Right kidney (tissue), 1 donor: ENCODE measurements around the gene LMNA.

Experiments
- DNase-seq: peaks from one replicate; pipeline ENCODE4 v3.0.0-alpha.2; 2016

LMNA gene

GRCh38 chr1:156140879-156141707 lies 26.6 kb downstream of the LMNA start:
- peak; percentile 68 for DNase-seq

DNA sequence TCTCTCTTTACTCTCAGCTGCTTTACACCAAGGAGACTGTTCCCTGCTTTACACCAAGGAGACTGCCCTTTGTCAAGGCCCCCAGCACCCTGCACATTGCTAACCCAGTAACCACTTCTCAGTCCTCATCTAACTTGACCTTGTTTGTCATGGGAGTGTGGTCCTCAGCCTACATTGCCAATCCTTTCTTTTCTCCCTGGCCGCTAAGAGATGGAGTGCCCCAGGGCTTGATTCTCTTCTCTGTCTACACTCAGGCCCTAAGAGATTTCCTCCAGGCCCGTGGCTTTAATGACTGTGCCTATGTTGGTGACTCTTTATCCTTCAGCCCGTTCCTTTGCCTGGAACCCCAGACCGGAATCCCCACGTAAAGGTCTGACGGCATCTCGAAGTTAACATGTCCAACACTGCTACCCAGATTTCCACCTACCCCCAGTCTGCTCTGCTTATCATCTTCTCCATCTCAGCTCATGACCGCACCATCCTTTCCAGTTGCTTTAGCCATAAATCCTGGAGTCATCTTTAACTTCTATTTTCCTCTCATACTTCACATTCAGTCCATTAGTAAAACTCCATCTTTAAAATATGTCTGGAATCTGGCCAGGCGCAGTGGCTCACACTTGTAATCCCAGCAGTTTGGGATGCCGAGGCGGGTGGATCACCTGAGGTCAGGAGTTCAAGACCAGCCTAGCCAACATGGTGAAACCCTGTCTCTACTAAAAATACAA lies 29.4 kb downstream of the LMNA start:
- no peak for DNase-seq

GRCh38 chr1:156144742-156145141 lies 30.2 kb downstream of the LMNA start:
- DNase-seq: no peak

- no peak for DNase-seq
These were observed 31.1 kb downstream of the LMNA start for GRCh38 chr1:156145650-156146019.

GRCh38 chr1:156146020-156146768 lies 31.7 kb downstream of the LMNA start:
- DNase-seq: peak; percentile 77

DNA sequence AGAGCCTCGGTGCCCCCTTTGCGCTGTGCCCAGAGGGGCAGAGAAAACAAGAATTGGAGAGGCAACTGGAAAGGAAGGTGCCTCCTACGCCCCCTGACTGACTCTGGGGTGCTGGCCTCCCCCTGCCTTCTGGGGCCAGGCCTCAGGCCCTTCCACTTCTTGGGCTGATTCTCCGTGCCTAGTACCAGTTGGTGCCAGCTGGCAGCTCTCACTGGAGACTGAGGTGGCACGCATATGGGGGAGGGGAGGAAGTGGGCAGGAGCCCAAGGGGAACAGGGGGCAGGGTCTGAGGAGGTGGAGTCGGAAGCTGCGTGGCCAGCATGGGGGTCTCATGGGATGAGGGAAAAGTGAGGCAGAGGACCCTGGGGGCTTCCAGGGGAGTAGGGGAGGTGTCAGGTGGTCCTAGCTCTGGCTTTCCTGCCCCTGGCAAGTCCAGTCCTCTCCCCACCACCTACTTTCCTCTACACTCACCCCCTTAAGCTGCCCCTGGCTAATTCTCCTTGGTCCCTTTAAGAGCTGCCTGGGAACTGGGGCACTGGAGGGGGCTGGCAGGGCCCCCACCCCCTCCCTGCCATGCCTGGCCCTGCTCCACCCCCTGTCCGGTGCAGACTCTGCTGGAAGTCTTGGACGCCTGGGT lies 32.4 kb downstream of the LMNA start:
- no peak for DNase-seq

DNA sequence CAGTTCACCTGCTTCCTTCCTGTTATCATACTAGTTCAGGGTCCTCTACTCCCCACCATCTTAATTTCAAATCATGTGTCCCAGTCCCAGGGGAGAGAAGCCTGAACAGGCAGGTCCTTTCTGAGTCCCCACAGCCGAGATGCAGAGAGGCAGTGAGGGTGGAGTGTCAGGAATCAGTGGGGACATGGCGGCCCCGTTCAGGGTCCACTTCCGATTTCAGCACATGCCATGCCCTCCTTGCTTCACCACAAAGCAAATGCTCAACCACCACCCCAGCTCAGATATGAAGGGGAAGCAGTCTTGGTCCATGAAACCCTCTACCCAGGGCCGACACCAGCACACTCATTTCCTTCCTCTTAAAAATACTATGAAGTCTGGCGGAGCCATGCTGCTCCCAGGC lies 33.7 kb downstream of the LMNA start:
- DNase-seq: no peak

DNA sequence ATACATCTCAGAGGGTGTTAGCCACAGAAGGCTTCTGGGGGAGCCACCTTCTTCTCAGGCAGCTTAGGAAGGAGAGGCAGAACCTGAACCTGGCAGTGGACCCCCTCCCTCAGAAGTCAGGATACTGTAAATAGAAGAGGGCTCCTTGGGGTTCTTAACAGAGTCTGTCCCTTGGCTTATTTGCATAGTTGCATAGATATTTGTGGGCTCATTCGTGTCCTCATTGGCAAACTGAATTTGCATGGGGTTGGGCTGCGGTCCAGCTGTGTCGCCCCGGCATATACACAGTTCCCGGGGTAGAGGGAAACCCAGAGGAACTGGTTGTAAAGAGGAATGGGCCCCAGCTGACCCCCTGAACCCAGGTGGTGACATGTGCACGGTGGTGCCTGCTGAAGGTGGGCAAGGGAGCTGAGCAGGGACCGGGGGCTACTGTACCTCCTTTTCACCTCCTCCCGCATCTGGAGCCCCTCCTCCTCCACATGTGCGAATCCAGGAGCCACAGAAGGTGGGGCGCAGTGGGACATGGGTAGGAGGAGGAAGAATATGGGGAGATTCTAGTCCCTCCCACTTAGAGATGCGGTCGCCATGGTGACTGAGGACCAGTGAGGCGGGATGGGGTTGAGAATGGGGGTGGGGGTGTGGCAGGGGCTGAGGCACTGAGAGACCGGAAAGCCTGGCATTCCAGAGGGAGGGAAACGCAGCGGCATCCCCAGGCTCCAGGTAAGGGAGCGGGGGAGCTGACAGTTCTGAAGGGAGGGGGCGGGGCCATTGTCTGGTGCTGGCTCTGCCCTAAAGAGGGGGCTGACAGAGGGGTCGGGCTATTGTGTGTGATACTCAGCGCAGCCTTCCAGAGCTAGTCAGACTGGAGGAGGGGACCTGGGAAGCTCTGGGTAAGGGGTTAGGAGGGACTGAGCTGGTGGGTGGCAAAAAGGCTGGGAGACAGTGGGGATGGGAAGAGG lies 35.1 kb downstream of the LMNA start:
- DNase-seq: no peak

DNA sequence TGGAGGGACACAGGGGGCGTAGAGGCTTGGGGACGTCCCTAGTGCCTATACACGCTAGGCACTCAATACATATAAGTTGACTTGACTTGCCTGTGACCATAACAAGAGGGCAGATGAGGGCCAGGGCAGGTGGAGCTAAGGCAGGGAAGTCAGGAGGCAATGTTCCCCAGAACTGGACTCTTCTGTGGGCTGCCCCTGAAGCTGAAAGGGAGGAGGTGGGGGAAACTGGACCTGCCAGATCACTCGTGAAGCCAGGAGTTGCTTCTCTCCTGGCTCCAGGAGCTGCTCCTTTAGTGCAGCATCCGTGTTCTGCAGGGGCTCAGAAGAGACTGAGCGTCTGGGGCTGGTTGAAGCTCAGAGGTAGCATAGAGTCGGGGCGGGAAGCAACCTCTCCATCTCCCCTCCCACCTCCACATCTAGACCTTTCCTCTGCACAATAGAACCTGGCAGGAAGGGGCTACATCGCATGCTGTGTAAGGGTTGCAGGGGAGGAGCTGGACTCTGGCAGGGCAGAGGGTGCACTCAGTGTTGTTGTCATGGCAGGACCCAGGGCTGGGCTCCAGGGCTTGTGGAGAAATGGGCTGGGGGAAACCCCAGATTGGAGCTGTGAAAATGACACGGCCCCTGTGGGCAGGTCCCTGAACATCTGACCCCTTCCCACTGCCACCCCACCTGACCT lies 36.0 kb downstream of the LMNA start:
- no peak for DNase-seq

GRCh38 chr1:156151093-156151688 lies 36.7 kb downstream of the LMNA start:
- DNase-seq: no peak

DNA sequence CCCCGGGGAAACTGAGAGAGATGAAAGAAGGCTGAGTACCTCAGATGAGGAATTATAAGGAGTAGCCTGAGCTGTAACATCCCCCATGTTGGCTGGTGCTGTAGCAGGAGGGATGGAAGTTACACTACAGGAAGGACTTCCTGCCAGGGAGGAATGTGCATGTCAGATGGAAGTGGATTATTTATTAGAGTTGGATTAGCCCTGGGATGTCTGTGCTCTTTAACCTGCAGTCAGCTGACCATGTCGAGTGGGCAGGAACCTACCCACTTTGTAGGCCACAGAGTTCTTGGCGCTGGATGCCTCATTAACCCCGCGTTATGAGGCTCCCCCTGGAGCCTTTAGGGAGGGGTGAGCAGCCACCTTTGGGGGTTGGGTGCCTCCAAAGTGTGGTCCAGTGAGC lies 38.1 kb downstream of the LMNA start:
- DNase-seq: no peak

- DNase-seq: peak; percentile 37
These were observed 38.9 kb downstream of the LMNA start, which contains the start of gene SEMA4A for GRCh38 chr1:156153362-156153761. TSS of gene SEMA4A (plus strand) at chr1:156153585. CDS start at chr1:156154579, 994 bp downstream.

- DNase-seq: no peak
These were observed 39.8 kb downstream of the LMNA start for GRCh38 chr1:156154317-156154749.

DNA sequence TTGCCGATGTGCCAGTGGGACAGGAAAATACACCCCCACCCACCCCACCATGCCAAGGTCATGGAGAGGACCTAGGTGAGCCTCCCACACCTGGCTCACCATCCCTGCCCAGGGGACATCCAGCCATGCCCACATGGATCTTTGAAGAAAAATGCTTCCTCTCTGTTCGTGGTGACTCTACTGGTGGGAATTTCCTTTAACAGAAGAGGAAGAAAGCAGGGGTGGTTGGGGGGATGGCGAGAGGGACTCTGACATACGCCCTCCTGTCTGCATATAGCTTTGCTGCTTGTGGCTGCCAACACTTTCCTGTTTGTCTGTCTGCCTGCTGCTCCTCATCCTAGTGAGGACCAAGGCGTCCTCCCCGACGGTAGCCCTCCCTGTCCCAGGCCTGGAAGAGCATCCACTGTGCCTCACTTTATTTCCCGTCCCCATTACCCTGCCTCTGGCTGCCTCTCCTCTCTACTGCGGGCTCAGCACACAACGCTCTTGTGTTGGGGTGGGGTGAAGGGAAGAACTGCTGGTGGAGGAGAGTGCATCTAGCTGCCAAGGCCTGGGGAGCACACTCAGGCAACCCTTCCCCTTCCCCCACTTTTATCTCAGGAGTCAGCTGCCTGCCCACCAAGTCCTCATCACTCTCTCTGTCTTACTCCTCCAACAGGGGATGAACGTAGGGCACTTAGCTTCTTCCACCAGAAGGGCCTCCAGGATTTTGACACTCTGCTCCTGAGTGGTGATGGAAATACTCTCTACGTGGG lies 41.4 kb downstream of the LMNA start:
- DNase-seq: no peak

DNA sequence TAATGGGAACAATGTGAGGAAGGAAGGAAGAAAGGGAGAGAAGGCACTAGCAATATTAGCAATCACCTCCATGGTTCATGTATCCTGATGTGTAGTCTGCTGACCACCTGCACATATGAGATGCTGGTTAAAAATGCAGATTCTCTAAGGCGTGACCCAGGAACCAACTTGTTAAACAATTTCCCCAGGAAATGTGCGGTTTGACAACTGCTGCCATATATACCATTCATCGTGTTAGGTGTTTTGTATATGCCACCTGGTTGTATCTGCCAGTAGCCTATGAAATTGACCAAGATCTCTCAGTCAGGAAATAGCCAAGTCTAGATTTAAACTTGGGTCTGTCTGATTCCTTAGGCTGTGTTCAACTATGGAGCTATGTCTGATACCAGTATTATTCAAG lies 43.0 kb downstream of the LMNA start:
- no peak for DNase-seq

GRCh38 chr1:156157966-156158365 lies 43.5 kb downstream of the LMNA start:
- DNase-seq: no peak

DNA sequence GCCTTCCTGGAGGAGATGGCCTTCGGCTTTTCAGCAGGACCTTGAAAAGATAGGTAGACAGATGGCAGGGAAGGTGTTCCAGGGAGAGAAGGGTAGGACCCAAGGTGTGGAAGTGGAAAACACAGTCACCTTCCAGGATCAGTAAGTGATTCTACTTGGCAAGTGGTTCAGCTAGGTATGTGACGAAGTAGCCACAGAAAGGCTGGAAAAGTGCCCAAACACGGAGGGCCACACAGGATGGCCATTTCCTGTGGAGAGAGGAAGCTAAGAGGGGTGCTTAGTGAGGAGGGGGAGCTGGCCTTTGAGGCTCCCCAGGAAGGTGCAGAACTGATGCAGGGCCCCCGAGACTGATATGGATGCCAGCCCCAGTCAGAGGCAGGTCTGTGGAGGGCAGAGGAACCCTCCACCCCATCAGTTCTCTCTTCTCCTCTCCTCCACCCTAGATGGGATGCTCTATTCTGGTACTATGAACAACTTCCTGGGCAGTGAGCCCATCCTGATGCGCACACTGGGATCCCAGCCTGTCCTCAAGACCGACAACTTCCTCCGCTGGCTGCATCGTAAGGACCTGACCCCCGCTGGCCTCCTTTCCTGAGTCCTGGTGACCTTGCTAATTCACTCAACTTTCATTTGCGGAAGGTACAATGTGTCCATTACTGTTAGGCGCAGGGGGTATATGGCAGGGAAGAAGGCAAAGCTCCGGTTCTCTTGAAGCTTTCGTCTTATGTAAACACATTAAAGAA lies 45.7 kb downstream of the LMNA start:
- DNase-seq: no peak

DNA sequence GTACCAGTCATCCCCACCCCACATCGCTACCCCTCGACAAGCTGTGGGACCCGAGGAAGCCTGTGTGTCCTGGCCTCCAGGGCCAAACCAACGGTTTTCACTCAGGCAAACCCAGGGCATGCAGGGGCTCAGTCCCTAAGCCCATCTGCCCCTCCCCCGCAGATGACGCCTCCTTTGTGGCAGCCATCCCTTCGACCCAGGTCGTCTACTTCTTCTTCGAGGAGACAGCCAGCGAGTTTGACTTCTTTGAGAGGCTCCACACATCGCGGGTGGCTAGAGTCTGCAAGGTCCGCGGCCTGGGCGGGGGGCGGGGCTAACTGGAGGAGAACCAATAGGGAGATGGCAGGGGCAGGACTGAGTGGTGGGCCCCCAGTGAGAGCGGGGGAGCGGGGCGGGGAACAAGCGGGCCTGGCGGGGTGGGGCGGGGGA lies 46.2 kb downstream of the LMNA start:
- peak; percentile 80 for DNase-seq
